SK-N-MC (cell line): Measurements from ENCODE around the gene SACS.

Experiments
- EZH2 ChIP-seq: fragments of 200-600 bp; sonication (generic); IDR thresholded peaks from one replicate; pipeline ENCODE4 v1.6.1; 2017; ENCODE audit warnings: antibody characterized with exemption
- POLR2AphosphoS5 ChIP-seq: IDR thresholded peaks from 2 replicates; pipeline ENCODE4 v1.6.1; 2012; ENCODE audit warnings: mild to moderate bottlenecking, low read depth, low read length, borderline replicate concordance

- no peak for TF ChIP-seq POLR2AphosphoS5
- TF ChIP-seq EZH2, result no peak
These were observed 14.4 kb upstream of the SACS start for GRCh38 chr13:23447927-23448326.
